ENCODE measurements around the gene GATM. TPM values are rescaled to one million over a fixed set of nuclear protein-coding genes. Genes with fewer than 3 reads are reported as not detected.
A peak's percentile ranks its signal among the peaks of the same experiment; 100 is the strongest.

The GATM gene
- total and polyA plus RNA-seq, 2 donors (not counting 1 experiment from before 2014, with no cell fraction given) = 0.07 to 0.17 TPM

GRCh38 chr15:45402162-45402954, 24.0 kb upstream of the GATM start:
- H3K4me2 ChIP-seq (ENCODE audit: extremely low read depth, insufficient read depth, low read length) = peak overlapping the region; percentile 81
- H3K4me3 ChIP-seq (replicated peaks in 1 of 4; ENCODE audit: control extremely low read depth in 1 of 4, insufficient read depth in 1 of 4, low read depth in 3 of 4, low read length in 4 of 4) = peak overlapping the region; percentile 47 to 96 (median 66)
- peak overlapping the region; percentile 82 for H2AFZ ChIP-seq (ENCODE audit: low read length)
- H3K9ac ChIP-seq (ENCODE audit: insufficient read depth, low read length) = peak overlapping the region; percentile 86
- H3K36me3 ChIP-seq (ENCODE audit: control insufficient read depth, insufficient read depth, low read length) = no peaks in the 10 kb centered on the region
- TF ChIP-seq EZH2 (IDR thresholded peaks at IDR 0.05; ENCODE audit: low read length, missing control alignments) (no peak), CTCF (conservative IDR thresholded peaks at IDR 0.05 in 1 of 2, IDR thresholded peaks at IDR 0.05 in 1 of 2; ENCODE audit: low read depth in 1 of 2, low read length in 2 of 2) (no peak)
- peaks cover 5% of the 10 kb centered on the region for H3K27me3 ChIP-seq (ENCODE audit: control insufficient read depth, insufficient read depth, low read length)
- peak; percentile 99 to 100 for DNase-seq (ENCODE audit: low read depth in 2 of 2)
- H4K20me1 ChIP-seq (ENCODE audit: control insufficient read depth, extremely low read depth, insufficient read depth, low read length) = no peaks in the 10 kb centered on the region
- peak overlapping the region; percentile 85 for H3K27ac ChIP-seq (ENCODE audit: insufficient read depth, low read length)
- H3K79me2 ChIP-seq (ENCODE audit: control insufficient read depth, insufficient read depth, low read length) = peaks cover 30% of the 10 kb centered on the region
- no peaks in the 10 kb centered on the region for H3K9me3 ChIP-seq (ENCODE audit: control insufficient read depth, insufficient read depth, low read depth, low read length)
- no peaks in the 10 kb centered on the region for H3K4me1 ChIP-seq (ENCODE audit: control insufficient read depth, extremely low read depth, insufficient read depth, low read length)

DNA sequence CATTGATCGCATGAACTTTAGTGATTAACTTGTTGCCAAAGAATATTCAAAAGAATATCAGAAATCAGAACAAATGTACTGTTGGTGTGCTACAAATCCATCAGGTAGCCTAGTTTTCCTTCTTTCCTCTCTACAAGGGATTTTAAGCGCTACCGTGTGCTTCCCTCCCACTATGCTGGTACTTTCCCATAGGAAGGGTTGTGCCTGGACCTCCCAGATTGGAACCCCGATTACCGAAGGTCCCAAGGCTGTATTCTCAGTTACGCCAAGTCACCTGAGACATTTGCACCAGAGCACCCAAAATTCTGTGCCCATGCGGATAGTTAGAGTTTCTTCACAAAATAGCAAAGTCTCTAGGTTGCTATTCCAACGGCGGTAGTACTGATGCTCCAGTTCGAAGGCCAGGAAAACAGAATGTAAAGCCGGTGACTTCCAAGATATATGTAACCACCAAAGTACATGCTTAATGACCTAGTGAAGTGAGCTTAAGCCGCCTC, 23.4 kb upstream of the GATM start:
- DNase-seq (ENCODE audit: low read depth in 2 of 2) = no peak
- no peaks in the 10 kb centered on the region for H3K9me3 ChIP-seq (ENCODE audit: control insufficient read depth, insufficient read depth, low read depth, low read length)
- no peaks in the 10 kb centered on the region for H3K4me1 ChIP-seq (ENCODE audit: control insufficient read depth, extremely low read depth, insufficient read depth, low read length)
- no peak overlapping the region for H3K9ac ChIP-seq (ENCODE audit: insufficient read depth, low read length)
- TF ChIP-seq EZH2 (IDR thresholded peaks at IDR 0.05; ENCODE audit: low read length, missing control alignments) = no peak
- no peak for TF ChIP-seq CTCF (conservative IDR thresholded peaks at IDR 0.05 in 1 of 2, IDR thresholded peaks at IDR 0.05 in 1 of 2; ENCODE audit: low read depth in 1 of 2, low read length in 2 of 2)
- H3K79me2 ChIP-seq (ENCODE audit: control insufficient read depth, insufficient read depth, low read length) = peaks cover 30% of the 10 kb centered on the region
- H3K4me3 ChIP-seq (replicated peaks in 1 of 4; ENCODE audit: control extremely low read depth in 1 of 4, insufficient read depth in 1 of 4, low read depth in 3 of 4, low read length in 4 of 4) = peak overlapping the region; percentile 47 to 96 (median 66)
- peak overlapping the region; percentile 81 for H3K4me2 ChIP-seq (ENCODE audit: extremely low read depth, insufficient read depth, low read length)
- H3K27me3 ChIP-seq (ENCODE audit: control insufficient read depth, insufficient read depth, low read length) = peaks cover 6% of the 10 kb centered on the region
- no peak overlapping the region for H3K27ac ChIP-seq (ENCODE audit: insufficient read depth, low read length)
- peak overlapping the region; percentile 82 for H2AFZ ChIP-seq (ENCODE audit: low read length)
- H3K36me3 ChIP-seq (ENCODE audit: control insufficient read depth, insufficient read depth, low read length) = no peaks in the 10 kb centered on the region
- no peaks in the 10 kb centered on the region for H4K20me1 ChIP-seq (ENCODE audit: control insufficient read depth, extremely low read depth, insufficient read depth, low read length)

GRCh38 chr15:45399381-45400212, 21.3 kb upstream of the GATM start:
- Histone ChIP-seq H3K27me3 (ENCODE audit: control insufficient read depth, insufficient read depth, low read length) (peaks cover 8% of the 10 kb centered on the region), H3K4me2 (ENCODE audit: extremely low read depth, insufficient read depth, low read length) (no peak overlapping the region), H3K36me3 (ENCODE audit: control insufficient read depth, insufficient read depth, low read length) (no peaks in the 10 kb centered on the region), H3K9me3 (ENCODE audit: control insufficient read depth, insufficient read depth, low read depth, low read length) (no peaks in the 10 kb centered on the region), H3K4me3 (replicated peaks in 1 of 4; ENCODE audit: control extremely low read depth in 1 of 4, insufficient read depth in 1 of 4, low read depth in 3 of 4, low read length in 4 of 4) (no peak overlapping the region), H3K27ac (ENCODE audit: insufficient read depth, low read length) (no peak overlapping the region), H3K4me1 (ENCODE audit: control insufficient read depth, extremely low read depth, insufficient read depth, low read length) (no peaks in the 10 kb centered on the region), H4K20me1 (ENCODE audit: control insufficient read depth, extremely low read depth, insufficient read depth, low read length) (no peaks in the 10 kb centered on the region), H3K79me2 (ENCODE audit: control insufficient read depth, insufficient read depth, low read length) (peaks cover 23% of the 10 kb centered on the region), H3K9ac (ENCODE audit: insufficient read depth, low read length) (no peak overlapping the region), H2AFZ (ENCODE audit: low read length) (no peak overlapping the region)
- peak; percentile 47 to 78 for DNase-seq (ENCODE audit: low read depth in 2 of 2)
- no peak for TF ChIP-seq EZH2 (IDR thresholded peaks at IDR 0.05; ENCODE audit: low read length, missing control alignments)
- peak; percentile 69 to 72 for TF ChIP-seq CTCF (conservative IDR thresholded peaks at IDR 0.05 in 1 of 2, IDR thresholded peaks at IDR 0.05 in 1 of 2; ENCODE audit: low read depth in 1 of 2, low read length in 2 of 2)
